OCI-LY7 (cell line): ENCODE measurements around the gene KCMF1.

Experiments
- EZH2phosphoT487 ChIP-seq: fragments of 200-600 bp; sonication (generic); IDR thresholded peaks from 2 replicates; pipeline ENCODE4 v1.6.1; 2018; ENCODE audit warnings: low read depth, borderline replicate concordance, mild to moderate bottlenecking, mixed run types, antibody characterized with exemption, low read length, moderate library complexity, mixed read lengths
- TF ChIP-seq, protein P1 (sequence below): fragments of 200-600 bp; sonication (generic); conservative IDR thresholded peaks from 2 replicates; pipeline ENCODE4 v1.5.1; 2014; ENCODE audit warnings: mild to moderate bottlenecking, antibody characterized with exemption, low read length, moderate library complexity, mixed read lengths

DNA sequence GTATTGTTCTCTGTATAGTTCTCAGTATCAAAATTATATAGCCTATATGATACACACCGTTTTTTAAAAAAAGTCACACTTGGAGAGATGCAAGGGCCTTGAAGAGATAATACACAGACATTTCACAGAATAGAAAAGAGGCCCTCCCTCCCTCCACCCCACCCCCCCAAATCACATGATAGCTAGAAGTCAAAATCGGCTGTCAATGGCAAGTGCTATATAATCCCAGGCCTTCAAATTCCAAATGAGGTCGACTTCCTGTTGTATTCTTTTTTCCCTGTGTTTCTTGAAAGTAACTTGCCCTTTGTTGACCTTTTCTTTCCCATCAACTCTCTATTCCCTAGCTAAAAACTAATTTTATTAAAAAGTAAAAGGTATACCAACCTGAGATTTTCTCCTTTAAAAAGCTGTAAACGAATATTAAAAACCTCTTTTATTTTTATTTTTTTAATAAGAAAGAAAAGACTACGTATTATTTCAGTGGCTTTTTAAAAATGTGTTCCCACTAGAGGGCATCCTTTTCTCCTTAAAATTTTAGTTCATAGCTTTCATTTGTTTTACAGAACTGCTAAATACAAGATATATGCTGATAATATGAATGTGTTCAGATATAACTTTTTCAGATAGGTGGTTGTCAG, 46.6 kb downstream of the KCMF1 start:
- TF ChIP-seq, protein P1, sequence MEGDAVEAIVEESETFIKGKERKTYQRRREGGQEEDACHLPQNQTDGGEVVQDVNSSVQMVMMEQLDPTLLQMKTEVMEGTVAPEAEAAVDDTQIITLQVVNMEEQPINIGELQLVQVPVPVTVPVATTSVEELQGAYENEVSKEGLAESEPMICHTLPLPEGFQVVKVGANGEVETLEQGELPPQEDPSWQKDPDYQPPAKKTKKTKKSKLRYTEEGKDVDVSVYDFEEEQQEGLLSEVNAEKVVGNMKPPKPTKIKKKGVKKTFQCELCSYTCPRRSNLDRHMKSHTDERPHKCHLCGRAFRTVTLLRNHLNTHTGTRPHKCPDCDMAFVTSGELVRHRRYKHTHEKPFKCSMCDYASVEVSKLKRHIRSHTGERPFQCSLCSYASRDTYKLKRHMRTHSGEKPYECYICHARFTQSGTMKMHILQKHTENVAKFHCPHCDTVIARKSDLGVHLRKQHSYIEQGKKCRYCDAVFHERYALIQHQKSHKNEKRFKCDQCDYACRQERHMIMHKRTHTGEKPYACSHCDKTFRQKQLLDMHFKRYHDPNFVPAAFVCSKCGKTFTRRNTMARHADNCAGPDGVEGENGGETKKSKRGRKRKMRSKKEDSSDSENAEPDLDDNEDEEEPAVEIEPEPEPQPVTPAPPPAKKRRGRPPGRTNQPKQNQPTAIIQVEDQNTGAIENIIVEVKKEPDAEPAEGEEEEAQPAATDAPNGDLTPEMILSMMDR = peak; percentile 84
- TF ChIP-seq EZH2phosphoT487 = no peak
